ENCODE measurements around the gene SLC38A3.

- no peak for TF ChIP-seq POLR2AphosphoS5 (IDR thresholded peaks at IDR 0.05; ENCODE audit: borderline replicate concordance, low read depth, low read length)
- TF ChIP-seq EZH2 (IDR thresholded peaks at IDR 0.05) = no peak
- no peak for TF ChIP-seq FOXP2 (optimal IDR thresholded peaks at IDR 0.05; ENCODE audit: control extremely low read depth, extremely low read length, insufficient read depth)
Observed at GRCh38 chr3:50260942-50261441, 55.9 kb downstream of the SLC38A3 start.
